Stimulated activated CD8-positive, alpha-beta memory T cell treated with anti-CD3 and anti-CD28 coated beads, Interleukin-7, amount 100 ng/mL, for 4 hours (primary cell): ENCODE results near the gene STUM.

ENCODE experiments used
- DNase-seq, 2 donors: peaks; one replicate each; pipeline ENCODE4 v3.0.0-alpha.2; 2020; ENCODE audit warnings: low read depth in 2 of 2

STUM gene

GRCh38 chr1:226625832-226626576 is 77.4 kb downstream of the STUM start:
- DNase-seq = no peak

- peak; percentile 68 to 69 for DNase-seq
Measured at GRCh38 chr1:226626577-226626956, 78.0 kb downstream of the STUM start.

GRCh38 chr1:226627050-226627755 is 78.6 kb downstream of the STUM start:
- DNase-seq = no peak

GRCh38 chr1:226627924-226628611 is 79.5 kb downstream of the STUM start:
- DNase-seq = no peak

- DNase-seq = no peak
Measured at GRCh38 chr1:226628612-226629155, 80.1 kb downstream of the STUM start.

GRCh38 chr1:226629210-226629895 is 80.8 kb downstream of the STUM start:
- no peak for DNase-seq

GRCh38 chr1:226629896-226630550 is 81.5 kb downstream of the STUM start:
- no peak for DNase-seq

GRCh38 chr1:226630592-226630991 is 82.0 kb downstream of the STUM start:
- no peak for DNase-seq

GRCh38 chr1:226631229-226632000 is 82.9 kb downstream of the STUM start:
- no peak for DNase-seq

- DNase-seq = no peak
Measured at GRCh38 chr1:226632169-226632879, 83.8 kb downstream of the STUM start.

GRCh38 chr1:226632922-226633351 is 84.4 kb downstream of the STUM start:
- DNase-seq = peak in 1 of 2 donors; percentile 32

- DNase-seq = no peak
Measured at GRCh38 chr1:226633541-226634165, 85.1 kb downstream of the STUM start.

GRCh38 chr1:226634166-226634588 is 85.6 kb downstream of the STUM start:
- peak; percentile 68 to 72 for DNase-seq

GRCh38 chr1:226634611-226635246 is 86.2 kb downstream of the STUM start:
- no peak for DNase-seq

- peak; percentile 25 to 31 for DNase-seq
Measured at GRCh38 chr1:226635456-226635941, 86.9 kb downstream of the STUM start.

- no peak for DNase-seq
Measured at GRCh38 chr1:226636847-226637096, 88.2 kb downstream of the STUM start.

GRCh38 chr1:226637147-226637935 is 88.8 kb downstream of the STUM start:
- no peak for DNase-seq

GRCh38 chr1:226638001-226638601 is 89.5 kb downstream of the STUM start:
- DNase-seq = no peak
